Limb (tissue), 2 donors: ENCODE measurements around the gene KRT85.
"Not testable (repeated sequence)": the region's sequence is repeated elsewhere in the genome, so short reads cannot be mapped to it uniquely, and the experiment has no call there.

ENCODE experiments used
- DNase-seq, 2 donors: peaks; one replicate each; pipeline ENCODE4 v3.0.0-alpha.2; 2016; ENCODE audit errors: extremely low spot score in 2 of 2

KRT85 gene

GRCh38 chr12:52327830-52328500, 39.3 kb downstream of the KRT85 start:
- no peak for DNase-seq

- DNase-seq = peak; percentile 38 to 66
Measured at GRCh38 chr12:52327052-52327829, 40.0 kb downstream of the KRT85 start.

- DNase-seq = no peak
Measured at GRCh38 chr12:52324153-52324444, 43.2 kb downstream of the KRT85 start.

- DNase-seq = no peak
Measured at GRCh38 chr12:52323416-52324152, 43.7 kb downstream of the KRT85 start.

- DNase-seq = no peak
Measured at GRCh38 chr12:52323001-52323400, 44.3 kb downstream of the KRT85 start.

- DNase-seq = no peak
Measured at GRCh38 chr12:52322069-52322468, 45.2 kb downstream of the KRT85 start.

- DNase-seq = no peak
Measured at GRCh38 chr12:52321418-52321817, 45.9 kb downstream of the KRT85 start.

GRCh38 chr12:52320784-52321400, 46.4 kb downstream of the KRT85 start, which contains the start of gene KRT83:
KRT83 (minus strand) TSS chr12:52321398; CDS start chr12:52321335, 63 bp downstream.
- DNase-seq = no peak

GRCh38 chr12:52319097-52319496, 48.2 kb downstream of the KRT85 start:
- DNase-seq = no peak

GRCh38 chr12:52318241-52318990, 48.9 kb downstream of the KRT85 start:
- DNase-seq = no peak

GRCh38 chr12:52317468-52318052, 49.7 kb downstream of the KRT85 start:
- DNase-seq = no peak

GRCh38 chr12:52316701-52317100, 50.6 kb downstream of the KRT85 start:
- DNase-seq = no peak

GRCh38 chr12:52316290-52316689, 51.0 kb downstream of the KRT85 start:
- DNase-seq = no peak

GRCh38 chr12:52315721-52316120, 51.6 kb downstream of the KRT85 start:
- DNase-seq = not testable (repeated sequence)

- no peak for DNase-seq
Measured at GRCh38 chr12:52314511-52314910, 52.8 kb downstream of the KRT85 start.

- no peak for DNase-seq
Measured at GRCh38 chr12:52313926-52314325, 53.4 kb downstream of the KRT85 start.

GRCh38 chr12:52313461-52313860, 53.8 kb downstream of the KRT85 start:
- no peak for DNase-seq

- DNase-seq = no peak
Measured at GRCh38 chr12:52312086-52312485, 55.2 kb downstream of the KRT85 start.

GRCh38 chr12:52311285-52311648, 56.0 kb downstream of the KRT85 start:
- DNase-seq = peak in 1 of 2 donors; percentile 18

GRCh38 chr12:52310622-52311284, 56.5 kb downstream of the KRT85 start:
- no peak for DNase-seq
